Measurements from ENCODE around the gene HSP90AA1.

DNA sequence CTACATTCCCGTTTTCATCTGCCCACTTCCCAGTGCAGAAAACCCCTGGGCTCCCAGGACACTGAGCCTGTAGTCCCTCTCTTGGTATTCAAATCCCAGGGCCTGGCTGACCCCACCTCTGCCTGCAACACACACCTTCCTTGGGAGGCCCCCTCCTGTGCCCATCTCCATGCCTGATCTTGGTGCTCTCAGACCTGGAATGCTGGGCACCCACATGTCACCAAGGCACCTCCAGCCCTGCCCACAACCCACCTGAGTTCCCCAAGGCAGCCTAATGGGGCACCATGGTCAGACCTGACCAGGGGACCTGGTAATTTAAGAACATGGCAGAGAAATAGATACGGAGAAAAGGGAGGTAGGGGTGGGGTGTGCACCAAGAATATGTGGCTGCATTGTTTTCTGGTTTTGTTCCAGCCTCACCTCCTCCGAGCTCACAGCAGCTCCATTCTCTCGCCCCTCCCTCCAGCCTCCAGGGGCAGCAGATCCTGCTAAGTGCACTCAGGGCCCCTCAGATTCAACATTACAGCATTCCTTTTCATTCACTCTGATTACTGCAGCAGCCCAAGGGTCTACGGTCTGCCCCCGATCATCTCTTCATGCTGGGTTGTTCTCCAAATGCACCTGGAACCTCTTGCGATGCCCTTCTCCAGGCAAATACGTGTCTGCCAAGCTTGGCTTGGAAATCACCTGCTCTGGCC lies 9.2 kb upstream of the HSP90AA1 start:
- TF ChIP-seq, protein P1, sequence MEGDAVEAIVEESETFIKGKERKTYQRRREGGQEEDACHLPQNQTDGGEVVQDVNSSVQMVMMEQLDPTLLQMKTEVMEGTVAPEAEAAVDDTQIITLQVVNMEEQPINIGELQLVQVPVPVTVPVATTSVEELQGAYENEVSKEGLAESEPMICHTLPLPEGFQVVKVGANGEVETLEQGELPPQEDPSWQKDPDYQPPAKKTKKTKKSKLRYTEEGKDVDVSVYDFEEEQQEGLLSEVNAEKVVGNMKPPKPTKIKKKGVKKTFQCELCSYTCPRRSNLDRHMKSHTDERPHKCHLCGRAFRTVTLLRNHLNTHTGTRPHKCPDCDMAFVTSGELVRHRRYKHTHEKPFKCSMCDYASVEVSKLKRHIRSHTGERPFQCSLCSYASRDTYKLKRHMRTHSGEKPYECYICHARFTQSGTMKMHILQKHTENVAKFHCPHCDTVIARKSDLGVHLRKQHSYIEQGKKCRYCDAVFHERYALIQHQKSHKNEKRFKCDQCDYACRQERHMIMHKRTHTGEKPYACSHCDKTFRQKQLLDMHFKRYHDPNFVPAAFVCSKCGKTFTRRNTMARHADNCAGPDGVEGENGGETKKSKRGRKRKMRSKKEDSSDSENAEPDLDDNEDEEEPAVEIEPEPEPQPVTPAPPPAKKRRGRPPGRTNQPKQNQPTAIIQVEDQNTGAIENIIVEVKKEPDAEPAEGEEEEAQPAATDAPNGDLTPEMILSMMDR (IDR thresholded peaks at IDR 0.05): no peak
- no peak for TF ChIP-seq EZH2 (IDR thresholded peaks at IDR 0.05; ENCODE audit: borderline replicate concordance, insufficient read depth, low read depth, low read length, poor library complexity, severe bottlenecking)

All from B cell (primary cell).